T-cell (primary cell): ENCODE results near the gene CERS6. TPM values are rescaled to one million over a fixed set of nuclear protein-coding genes. Genes with fewer than 3 reads are reported as not detected.
A peak's percentile ranks its signal among the peaks of the same experiment; 100 is the strongest.

Source experiments
- ATAC-seq, 4 experiments: fragments of 200-7000 bp in 3 of 4; fragments of 150-1000 bp in 1 of 4; cut with Tn5 transposase; replicated peaks in 1 of 4; 1 replicate in 3 of 4; 2 replicates in 1 of 4; pipeline ENCODE4 v1.10.0; 2021; ENCODE audit warnings: moderate library complexity in 3 of 4, mild to moderate bottlenecking in 2 of 4, moderate number of reproducible peaks in 1 of 4
- CTCF ChIA-PET, 2 donors: fragments of 300-600 bp; sonication (Branson Sonifier 250); formaldehyde crosslinking; loops; one replicate each; lab custom pipeline; 2022; ENCODE audit warnings: antibody characterized with exemption in 2 of 2; lab: Charles Lee
- POLR2A ChIA-PET, 2 donors: fragments of 300-600 bp; sonication (Branson Sonifier 250); formaldehyde crosslinking; loops; one replicate each; lab custom pipeline; 2022; ENCODE audit warnings: antibody characterized with exemption in 2 of 2; lab: Charles Lee
- DNase-seq, 35 experiments: peaks; one replicate each; pipeline versions ENCODE4 v3.0.0 to v3.0.0-alpha.2; 2013 to 2023
- H3K27ac ChIP-seq: one replicate; pipeline ENCODE4 v1.5.1; 2013; ENCODE audit warnings: low read length
- H3K27me3 ChIP-seq, 2 experiments: replicated peaks in 1 of 2; 1 replicate in 1 of 2; 2 replicates in 1 of 2; pipeline versions ENCODE4 v1.6.1 to v1.7.0; 2013; ENCODE audit warnings: low read length in 1 of 2, mixed read lengths in 1 of 2; ENCODE audit not compliant: control insufficient read depth in 2 of 2, insufficient read depth in 2 of 2; ENCODE audit errors: extremely low read depth in 1 of 2
- H3K36me3 ChIP-seq, 2 donors: 1 replicate in 1 of 2; 2 replicates in 1 of 2; pipeline versions ENCODE4 v1.6.1 to v1.7.0; 2013; ENCODE audit warnings: low read length in 1 of 2; ENCODE audit not compliant: control insufficient read depth in 2 of 2, insufficient read depth in 1 of 2; ENCODE audit errors: extremely low read depth in 1 of 2
- H3K4me1 ChIP-seq, 2 experiments: 1 replicate in 1 of 2; 2 replicates in 1 of 2; pipeline versions ENCODE4 v1.6.1 to v1.7.0; 2013; ENCODE audit warnings: low read length in 2 of 2, mixed read lengths in 1 of 2; ENCODE audit not compliant: insufficient read depth in 2 of 2, control insufficient read depth in 1 of 2; ENCODE audit errors: extremely low read depth in 1 of 2
- H3K4me3 ChIP-seq, 2 donors: 1 replicate in 1 of 2; 2 replicates in 1 of 2; pipeline versions ENCODE4 v1.5.1 to v1.7.0; 2013; ENCODE audit warnings: mild to moderate bottlenecking in 2 of 2, low read length in 1 of 2, moderate library complexity in 1 of 2; ENCODE audit not compliant: control insufficient read depth in 1 of 2; ENCODE audit errors: extremely low read depth in 1 of 2
- H3K9me3 ChIP-seq: 2 replicates; pipeline ENCODE4 v1.7.0; 2013
- H3K27ac Mint-ChIP-seq, 2 donors: one replicate each; pipeline ENCODE4 v1.8.0; 2020 to 2021; ENCODE audit warnings: mild to moderate bottlenecking in 2 of 2, mixed read lengths in 2 of 2
- H3K27me3 Mint-ChIP-seq, 2 donors: one replicate each; pipeline ENCODE4 v1.8.0; 2021 to 2022; ENCODE audit warnings: mixed read lengths in 2 of 2
- H3K36me3 Mint-ChIP-seq: one replicate; pipeline ENCODE4 v1.8.0; 2021; ENCODE audit warnings: mixed read lengths
- H3K4me1 Mint-ChIP-seq, 3 donors: one replicate each; pipeline ENCODE4 v1.8.0; 2020 to 2022; ENCODE audit warnings: mixed read lengths in 3 of 3, mild to moderate bottlenecking in 1 of 3
- H3K4me3 Mint-ChIP-seq, 3 donors: one replicate each; pipeline ENCODE4 v1.8.0; 2020 to 2022; ENCODE audit warnings: mild to moderate bottlenecking in 3 of 3, mixed read lengths in 3 of 3, moderate library complexity in 3 of 3
- H3K9me3 Mint-ChIP-seq, 3 donors: one replicate each; pipeline ENCODE4 v1.8.0; 2020 to 2022; ENCODE audit warnings: mixed read lengths in 3 of 3
- WGBS: methylation state at CpG from one replicate; pipeline ENCODE4 v1.1.5; 2013; ENCODE audit warnings: missing lambda C conversion rate; ENCODE audit not compliant: insufficient coverage; 5-methylcytosine and 5-hydroxymethylcytosine counted together
- total RNA-seq, 35 experiments: library from RNA in 6 of 35; stranded (reverse) in 6 of 35; fragments of 120-200 nt in 1 of 35; gene quantifications; one replicate each; pipeline versions ENCODE4 v1.2.1 to v1.2.4 and lab custom pipeline; 2013 to 2026

Gene CERS6
- total RNA-seq, 5 donors from 2014 or later (not counting 1 experiment from before 2014, with no cell fraction given): 11.1 to 20.3 (median 13.6) TPM

GRCh38 chr2:168552450-168552856 is 96.4 kb downstream of the CERS6 start:
- peak in 1 of 4 experiments; percentile 12 for ATAC-seq
- Histone ChIP-seq H3K27me3 (no peaks in the 10 kb centered on the region), H3K27ac (no peak overlapping the region), H3K4me1 (peaks cover 7 to 23% of the 10 kb centered on the region in 2 experiments), H3K36me3 (no peaks in the 10 kb centered on the region), H3K4me3 (no peak overlapping the region), H3K9me3 (no peaks in the 10 kb centered on the region)
- Mint-ChIP-seq H3K27me3 (no peaks in the 10 kb centered on the region), H3K27ac (no peak overlapping the region), H3K36me3 (peaks cover 37% of the 10 kb centered on the region), H3K9me3 (no peaks in the 10 kb centered on the region), H3K4me1 (peaks cover 34 to 41% (median 40%) of the 10 kb centered on the region in 3 donors), H3K4me3 (no peak overlapping the region)
- no peak for DNase-seq
- 40% methylated on average over 1 of the region's 2 CpGs for whole genome bisulfite sequencing
- ChIA-PET CTCF (no interaction called here), POLR2A (no interaction called here)

GRCh38 chr2:168555283-168555682 is 99.2 kb downstream of the CERS6 start:
- Mint-ChIP-seq H3K36me3 (peaks cover 32% of the 10 kb centered on the region), H3K4me1 (peaks cover 27 to 31% (median 28%) of the 10 kb centered on the region in 3 donors), H3K4me3 (no peak overlapping the region), H3K27me3 (no peaks in the 10 kb centered on the region), H3K27ac (no peak overlapping the region), H3K9me3 (peaks cover 0 to 4% (median 0%) of the 10 kb centered on the region in 3 donors)
- no peak for ATAC-seq
- ChIA-PET POLR2A (no interaction called here), CTCF (interaction anchor here in 1 of 2 donors (0.6 to 0.7 kb wide), 2 partner anchors 79 to 359 kb away, joined by 4 read pairs; no protein-coding TSS in a partner anchor)
- H3K36me3 ChIP-seq: no peaks in the 10 kb centered on the region
- H3K9me3 ChIP-seq: no peaks in the 10 kb centered on the region
- H3K27me3 ChIP-seq: no peaks in the 10 kb centered on the region
- no peak overlapping the region for H3K4me3 ChIP-seq
- no CpG with 5 or more reads among the region's 3 CpGs for WGBS
- no peak for DNase-seq
- H3K27ac ChIP-seq: no peak overlapping the region
- peaks cover 6 to 23% of the 10 kb centered on the region in 2 experiments for H3K4me1 ChIP-seq

GRCh38 chr2:168559187-168559586 is 103.1 kb downstream of the CERS6 start:
- Mint-ChIP-seq H3K9me3 (peaks cover 0 to 4% (median 0%) of the 10 kb centered on the region in 3 donors), H3K4me1 (peaks cover 16 to 19% (median 18%) of the 10 kb centered on the region in 3 donors), H3K4me3 (no peak overlapping the region), H3K27me3 (no peaks in the 10 kb centered on the region), H3K27ac (no peak overlapping the region), H3K36me3 (peaks cover 49% of the 10 kb centered on the region)
- no peak for ATAC-seq
- no peak overlapping the region for H3K4me3 ChIP-seq
- H3K27me3 ChIP-seq: no peaks in the 10 kb centered on the region
- ChIA-PET CTCF (no interaction called here), POLR2A (no interaction called here)
- no CpG with 5 or more reads among the region's 2 CpGs for WGBS
- DNase-seq: no peak
- H3K36me3 ChIP-seq: peaks cover 5 to 6% of the 10 kb centered on the region in 2 donors
- H3K4me1 ChIP-seq: no peaks in the 10 kb centered on the region
- H3K9me3 ChIP-seq: no peaks in the 10 kb centered on the region
- H3K27ac ChIP-seq: no peak overlapping the region

- CTCF ChIA-PET: no interaction called here
- ATAC-seq (no peak), DNase-seq (no peak)
- H3K27ac Mint-ChIP-seq: no peak overlapping the region
- no peak overlapping the region for H3K4me3 Mint-ChIP-seq
- H3K27me3 Mint-ChIP-seq: no peaks in the 10 kb centered on the region
- peaks cover 0 to 4% (median 0%) of the 10 kb centered on the region in 3 donors for H3K9me3 Mint-ChIP-seq
- H3K4me1 Mint-ChIP-seq: peaks cover 26 to 28% (median 27%) of the 10 kb centered on the region in 3 donors
- Histone ChIP-seq H3K4me3 (no peak overlapping the region), H3K4me1 (no peaks in the 10 kb centered on the region), H3K27me3 (no peaks in the 10 kb centered on the region), H3K9me3 (no peaks in the 10 kb centered on the region), H3K36me3 (peaks cover 5 to 6% of the 10 kb centered on the region in 2 donors), H3K27ac (no peak overlapping the region)
- 100% methylated on average over 1 of the region's 7 CpGs for WGBS
- H3K36me3 Mint-ChIP-seq: peaks cover 51% of the 10 kb centered on the region
- POLR2A ChIA-PET: no interaction called here
Observed at GRCh38 chr2:168560817-168561499, 104.9 kb downstream of the CERS6 start.

- no peak overlapping the region for H3K27ac ChIP-seq
- Mint-ChIP-seq H3K4me1 (peaks cover 33 to 37% (median 36%) of the 10 kb centered on the region in 3 donors), H3K27me3 (no peaks in the 10 kb centered on the region), H3K27ac (no peak overlapping the region), H3K9me3 (peaks cover 0 to 4% (median 0%) of the 10 kb centered on the region in 3 donors), H3K36me3 (peaks cover 51% of the 10 kb centered on the region), H3K4me3 (no peak overlapping the region)
- peaks cover 5 to 6% of the 10 kb centered on the region in 2 donors for H3K36me3 ChIP-seq
- WGBS: 100% methylated on average over 1 of the region's 6 CpGs
- ChIA-PET CTCF (interaction anchor here in 1 of 2 donors (0.8 kb wide), 1 partner anchor 37 kb away, joined by 3 read pairs; no protein-coding TSS in a partner anchor), POLR2A (no interaction called here)
- H3K9me3 ChIP-seq: no peaks in the 10 kb centered on the region
- no peak for ATAC-seq
- H3K4me1 ChIP-seq: no peaks in the 10 kb centered on the region
- DNase-seq: no peak
- no peaks in the 10 kb centered on the region for H3K27me3 ChIP-seq
- H3K4me3 ChIP-seq: no peak overlapping the region
Observed at GRCh38 chr2:168561991-168562390, 105.9 kb downstream of the CERS6 start.

- no peaks in the 10 kb centered on the region for H3K27me3 ChIP-seq
- H3K4me3 Mint-ChIP-seq: no peak overlapping the region
- no peak overlapping the region for H3K4me3 ChIP-seq
- CTCF ChIA-PET: no interaction called here
- POLR2A ChIA-PET: no interaction called here
- no peak overlapping the region for H3K27ac ChIP-seq
- H3K9me3 ChIP-seq: no peaks in the 10 kb centered on the region
- H3K4me1 Mint-ChIP-seq: peaks cover 30 to 38% (median 36%) of the 10 kb centered on the region in 3 donors
- no peak overlapping the region for H3K27ac Mint-ChIP-seq
- ATAC-seq: no peak
- DNase-seq: no peak
- H3K9me3 Mint-ChIP-seq: peaks cover 0 to 4% (median 0%) of the 10 kb centered on the region in 3 donors
- H3K4me1 ChIP-seq: no peaks in the 10 kb centered on the region
- no peaks in the 10 kb centered on the region for H3K27me3 Mint-ChIP-seq
- peaks cover 51% of the 10 kb centered on the region for H3K36me3 Mint-ChIP-seq
- H3K36me3 ChIP-seq: peaks cover 5 to 6% of the 10 kb centered on the region in 2 donors
- WGBS: no CpG with 5 or more reads among the region's 1 CpG
Observed at GRCh38 chr2:168562971-168563370, 106.9 kb downstream of the CERS6 start.
